ENCODE data around the gene CCDC28A.

DNA sequence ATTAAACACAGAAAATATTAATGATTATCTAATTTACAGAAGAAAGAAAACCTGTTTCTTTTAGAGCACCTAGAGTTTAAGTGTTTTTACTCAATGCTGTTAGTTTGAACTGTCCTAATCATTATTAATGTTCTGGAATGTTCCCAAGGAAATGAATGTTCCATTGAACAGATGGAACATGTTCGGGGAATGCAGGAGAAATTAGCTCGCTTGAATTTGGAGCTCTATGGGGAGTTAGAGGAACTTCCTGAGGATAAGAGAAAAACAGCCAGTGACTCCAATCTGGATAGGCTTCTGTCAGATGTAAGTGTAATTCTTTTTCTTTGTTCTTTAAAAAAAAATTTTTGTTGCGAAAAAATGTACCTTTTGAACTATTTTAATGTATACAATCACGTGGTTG lies 11.5 kb downstream of the CCDC28A start:
- TF ChIP-seq, protein P1, sequence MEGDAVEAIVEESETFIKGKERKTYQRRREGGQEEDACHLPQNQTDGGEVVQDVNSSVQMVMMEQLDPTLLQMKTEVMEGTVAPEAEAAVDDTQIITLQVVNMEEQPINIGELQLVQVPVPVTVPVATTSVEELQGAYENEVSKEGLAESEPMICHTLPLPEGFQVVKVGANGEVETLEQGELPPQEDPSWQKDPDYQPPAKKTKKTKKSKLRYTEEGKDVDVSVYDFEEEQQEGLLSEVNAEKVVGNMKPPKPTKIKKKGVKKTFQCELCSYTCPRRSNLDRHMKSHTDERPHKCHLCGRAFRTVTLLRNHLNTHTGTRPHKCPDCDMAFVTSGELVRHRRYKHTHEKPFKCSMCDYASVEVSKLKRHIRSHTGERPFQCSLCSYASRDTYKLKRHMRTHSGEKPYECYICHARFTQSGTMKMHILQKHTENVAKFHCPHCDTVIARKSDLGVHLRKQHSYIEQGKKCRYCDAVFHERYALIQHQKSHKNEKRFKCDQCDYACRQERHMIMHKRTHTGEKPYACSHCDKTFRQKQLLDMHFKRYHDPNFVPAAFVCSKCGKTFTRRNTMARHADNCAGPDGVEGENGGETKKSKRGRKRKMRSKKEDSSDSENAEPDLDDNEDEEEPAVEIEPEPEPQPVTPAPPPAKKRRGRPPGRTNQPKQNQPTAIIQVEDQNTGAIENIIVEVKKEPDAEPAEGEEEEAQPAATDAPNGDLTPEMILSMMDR (IDR thresholded peaks at IDR 0.05 in 4 of 5, conservative IDR thresholded peaks at IDR 0.05 in 1 of 5) = no peak
- no peak for TF ChIP-seq POLR2A (IDR thresholded peaks at IDR 0.05)
